NCI-H2171 treated with DMSO at 0.1 percent for 48 hours (cell line): Measurements from ENCODE around the gene PCDHGB3.
"Not testable (repeated sequence)": the region's sequence is repeated elsewhere in the genome, so short reads cannot be mapped to it uniquely, and the experiment has no call there.

Source experiments
- DNase-seq: peaks from one replicate; lab custom pipeline; 2025; lab: John Stamatoyannopoulos, UW

The PCDHGB3 gene

GRCh38 chr5:141359790-141360426 lies 10.1 kb upstream of the PCDHGB3 start, which contains the start of gene PCDHGB2:
Gene PCDHGB2, plus strand, starts transcription at chr5:141359994. Its CDS starts 142 bp downstream, at chr5:141360136.
- peak; percentile 15 for DNase-seq

- DNase-seq = no peak
Observed at GRCh38 chr5:141360685-141361084, 9.4 kb upstream of the PCDHGB3 start.

GRCh38 chr5:141362719-141363118 lies 7.3 kb upstream of the PCDHGB3 start:
- no peak for DNase-seq

GRCh38 chr5:141363952-141364660 lies 5.9 kb upstream of the PCDHGB3 start, which contains the start of gene PCDHGA5:
Gene PCDHGA5, plus strand, starts transcription at chr5:141364162. Its CDS starts 169 bp downstream, at chr5:141364331.
- no peak for DNase-seq

GRCh38 chr5:141366016-141366896 lies 3.8 kb upstream of the PCDHGB3 start:
- no peak for DNase-seq

- DNase-seq = no peak
Observed at GRCh38 chr5:141371572-141372475, 1.8 kb downstream of the PCDHGB3 start.

- DNase-seq = no peak
Observed at GRCh38 chr5:141373673-141374317, 3.8 kb downstream of the PCDHGB3 start, which contains the start of gene PCDHGA6. Gene PCDHGA6, plus strand, starts transcription at chr5:141373891. Its CDS starts 193 bp downstream, at chr5:141374084.

- no peak for DNase-seq
Observed at GRCh38 chr5:141374627-141375026, 4.6 kb downstream of the PCDHGB3 start.

- not testable (repeated sequence) for DNase-seq
Observed at GRCh38 chr5:141375444-141376155, 5.6 kb downstream of the PCDHGB3 start.

- DNase-seq = no peak
Observed at GRCh38 chr5:141382469-141383294, 12.6 kb downstream of the PCDHGB3 start, which contains the start of gene PCDHGA7. Gene PCDHGA7, plus strand, starts transcription at chr5:141382742. Its CDS starts 158 bp downstream, at chr5:141382900.

GRCh38 chr5:141383345-141383744 lies 13.3 kb downstream of the PCDHGB3 start:
- no peak for DNase-seq

- DNase-seq = no peak
Observed at GRCh38 chr5:141384471-141385267, 14.6 kb downstream of the PCDHGB3 start.

GRCh38 chr5:141387557-141388311 lies 17.7 kb downstream of the PCDHGB3 start, which contains the start of gene PCDHGB4:
Gene PCDHGB4, plus strand, starts transcription at chr5:141387698. Its CDS starts 187 bp downstream, at chr5:141387885.
- DNase-seq = not testable (repeated sequence)

- DNase-seq = no peak
Observed at GRCh38 chr5:141388661-141389060, 18.6 kb downstream of the PCDHGB3 start.

- no peak for DNase-seq
Observed at GRCh38 chr5:141389153-141390042, 19.4 kb downstream of the PCDHGB3 start.
